GM19328 (cell line): ENCODE measurements around the gene LCE2B.

ENCODE experiments used
- ATAC-seq: cut with Tn5 transposase; IDR thresholded peaks from one replicate; pipeline ENCODE4 v1.9.1; 2021; ENCODE audit warnings: mild to moderate bottlenecking, moderate library complexity; ENCODE audit not compliant: unreplicated experiment

Gene LCE2B

GRCh38 chr1:152728986-152729385, 43.1 kb downstream of the LCE2B start:
- no peak for ATAC-seq

GRCh38 chr1:152735648-152736047, 49.7 kb downstream of the LCE2B start:
- ATAC-seq, result no peak
